Measurements from ENCODE around the gene SLC24A4. TPM values are rescaled to one million over a fixed set of nuclear protein-coding genes. Genes with fewer than 3 reads are reported as not detected.

The SLC24A4 gene
- total and polyA plus RNA-seq, 2 donors (not counting 3 experiments of a cell fraction or from before 2014, with no cell fraction given): 0.07 to 0.08 TPM

DNA sequence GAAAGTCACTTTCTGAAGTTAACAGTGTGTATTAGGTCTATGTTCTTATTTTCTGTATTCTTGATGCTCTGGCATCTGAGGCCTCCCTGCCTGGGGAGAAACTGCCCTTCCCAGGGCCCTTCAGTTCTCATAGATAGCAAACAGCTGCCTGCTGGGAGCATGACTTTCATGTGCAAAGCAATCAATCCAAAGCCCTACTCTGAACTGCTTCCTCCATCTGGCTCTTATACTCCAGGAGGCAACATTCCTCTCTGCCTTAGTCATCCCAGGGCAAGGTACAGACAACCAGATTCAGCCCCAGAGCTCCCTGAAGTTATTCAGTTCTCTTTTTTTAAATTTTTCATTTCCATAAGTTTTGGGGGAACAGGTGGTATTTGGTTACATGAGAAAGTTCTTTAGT, 149.0 kb downstream of the SLC24A4 start:
- peaks cover 0 to 3% of the 10 kb centered on the region in 2 experiments for H3K27me3 ChIP-seq (ENCODE audit: control insufficient read depth in 2 of 2, insufficient read depth in 2 of 2, low read length in 2 of 2)
- H3K9me3 ChIP-seq (replicated peaks; ENCODE audit: control insufficient read depth, insufficient read depth, low read length): no peaks in the 10 kb centered on the region
- BruUV-seq (replicated peaks): no TSS peak
- H3K4me3 ChIP-seq (replicated peaks in 1 of 3; ENCODE audit: insufficient read depth in 1 of 3, low read depth in 1 of 3, low read length in 3 of 3): no peak overlapping the region
- no peaks in the 10 kb centered on the region for H3K36me3 ChIP-seq (ENCODE audit: control insufficient read depth in 2 of 2, extremely low read depth in 1 of 2, insufficient read depth in 2 of 2, low read length in 2 of 2)
- H3K27ac ChIP-seq (ENCODE audit: insufficient read depth, low read depth, low read length): no peak overlapping the region
- CTCF ChIA-PET: interaction anchor here (1.1 to 1.8 kb wide), 3 partner anchors 9 to 15 kb away, joined by 5 to 10 read pairs (median 5); no protein-coding TSS in a partner anchor
- no peak overlapping the region for H2AFZ ChIP-seq (ENCODE audit: low read depth, low read length)
- POLR2A ChIA-PET: no interaction called here
- no peak overlapping the region for H3K9ac ChIP-seq (replicated peaks; ENCODE audit: extremely low read depth, insufficient read depth, low read length)
- H3K79me2 ChIP-seq (ENCODE audit: control insufficient read depth, insufficient read depth, low read length): no peaks in the 10 kb centered on the region
- TF ChIP-seq POLR2AphosphoS5 (IDR thresholded peaks at IDR 0.05; ENCODE audit: insufficient read depth, low read depth, low read length) (no peak), FOS (IDR thresholded peaks at IDR 0.05; ENCODE audit: borderline replicate concordance, insufficient read depth, low read length) (peak; percentile 34), MYC (IDR thresholded peaks at IDR 0.05; ENCODE audit: low read depth, low read length) (no peak), JUN (IDR thresholded peaks at IDR 0.05; ENCODE audit: borderline replicate concordance, insufficient read depth, insufficient read length, low read depth) (peak; percentile 29), EZH2 (IDR thresholded peaks at IDR 0.05; ENCODE audit: borderline replicate concordance, low read depth, low read length, severe bottlenecking) (no peak)
- TF ChIP-seq, protein P1, sequence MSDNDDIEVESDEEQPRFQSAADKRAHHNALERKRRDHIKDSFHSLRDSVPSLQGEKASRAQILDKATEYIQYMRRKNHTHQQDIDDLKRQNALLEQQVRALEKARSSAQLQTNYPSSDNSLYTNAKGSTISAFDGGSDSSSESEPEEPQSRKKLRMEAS (IDR thresholded peaks at IDR 0.05; ENCODE audit: insufficient read depth, insufficient read length): no peak
- intact Hi-C loops (cut with micrococcal nuclease) (no loop called here), dilution Hi-C loops (cut with MboI; ENCODE audit: extremely low pct_ligation_motif_present, low sequenced_read_pairs) (no loop called here)
- H3K9me1 ChIP-seq (replicated peaks; ENCODE audit: control insufficient read depth, extremely low read depth, insufficient read depth, low read length): no peaks in the 10 kb centered on the region
- H3K4me1 ChIP-seq (ENCODE audit: control insufficient read depth, extremely low read depth, insufficient read depth, low read length): no peaks in the 10 kb centered on the region
- H4K20me1 ChIP-seq (replicated peaks; ENCODE audit: control insufficient read depth, extremely low read depth, insufficient read depth, low read length): no peaks in the 10 kb centered on the region
- H3K4me2 ChIP-seq (ENCODE audit: insufficient read depth, low read length): no peak overlapping the region
- peak; percentile 62 for FAIRE-seq
- DNase-seq (ENCODE audit: low read depth, low spot score): peak; percentile 52

DNA sequence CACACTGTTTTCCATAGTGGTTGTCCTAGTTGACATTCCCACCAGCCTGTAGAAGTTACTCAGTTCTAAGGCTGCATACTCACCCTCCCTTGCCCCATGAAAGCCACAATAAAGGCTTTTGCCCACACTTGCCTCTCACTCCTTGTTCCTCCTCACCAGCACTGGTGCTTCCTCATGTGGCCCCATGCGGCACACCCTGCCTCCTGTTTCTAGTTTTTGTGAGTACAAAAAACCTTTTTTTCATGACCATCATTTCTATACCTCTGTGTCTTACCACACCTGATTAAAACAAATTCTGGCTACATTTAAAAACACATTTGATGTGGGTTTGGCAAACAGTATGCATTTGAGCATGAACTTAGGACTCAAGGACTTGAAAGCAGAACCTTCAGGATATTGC, 149.9 kb downstream of the SLC24A4 start:
- POLR2A ChIA-PET: no interaction called here
- no TSS peak for BruUV-seq (replicated peaks)
- no peak overlapping the region for H3K27ac ChIP-seq (ENCODE audit: insufficient read depth, low read depth, low read length)
- no peak overlapping the region for H2AFZ ChIP-seq (ENCODE audit: low read depth, low read length)
- intact Hi-C loops (cut with micrococcal nuclease): no loop called here
- H3K4me2 ChIP-seq (ENCODE audit: insufficient read depth, low read length): no peak overlapping the region
- dilution Hi-C loops (cut with MboI; ENCODE audit: extremely low pct_ligation_motif_present, low sequenced_read_pairs): no loop called here
- H4K20me1 ChIP-seq (replicated peaks; ENCODE audit: control insufficient read depth, extremely low read depth, insufficient read depth, low read length): no peaks in the 10 kb centered on the region
- no peaks in the 10 kb centered on the region for H3K36me3 ChIP-seq (ENCODE audit: control insufficient read depth in 2 of 2, extremely low read depth in 1 of 2, insufficient read depth in 2 of 2, low read length in 2 of 2)
- TF ChIP-seq, protein P1 (IDR thresholded peaks at IDR 0.05; ENCODE audit: insufficient read depth, insufficient read length): no peak
- no peak for TF ChIP-seq MYC (IDR thresholded peaks at IDR 0.05; ENCODE audit: low read depth, low read length)
- no peak for TF ChIP-seq POLR2AphosphoS5 (IDR thresholded peaks at IDR 0.05; ENCODE audit: insufficient read depth, low read depth, low read length)
- no peak for TF ChIP-seq JUN (IDR thresholded peaks at IDR 0.05; ENCODE audit: borderline replicate concordance, insufficient read depth, insufficient read length, low read depth)
- TF ChIP-seq, protein P2, sequence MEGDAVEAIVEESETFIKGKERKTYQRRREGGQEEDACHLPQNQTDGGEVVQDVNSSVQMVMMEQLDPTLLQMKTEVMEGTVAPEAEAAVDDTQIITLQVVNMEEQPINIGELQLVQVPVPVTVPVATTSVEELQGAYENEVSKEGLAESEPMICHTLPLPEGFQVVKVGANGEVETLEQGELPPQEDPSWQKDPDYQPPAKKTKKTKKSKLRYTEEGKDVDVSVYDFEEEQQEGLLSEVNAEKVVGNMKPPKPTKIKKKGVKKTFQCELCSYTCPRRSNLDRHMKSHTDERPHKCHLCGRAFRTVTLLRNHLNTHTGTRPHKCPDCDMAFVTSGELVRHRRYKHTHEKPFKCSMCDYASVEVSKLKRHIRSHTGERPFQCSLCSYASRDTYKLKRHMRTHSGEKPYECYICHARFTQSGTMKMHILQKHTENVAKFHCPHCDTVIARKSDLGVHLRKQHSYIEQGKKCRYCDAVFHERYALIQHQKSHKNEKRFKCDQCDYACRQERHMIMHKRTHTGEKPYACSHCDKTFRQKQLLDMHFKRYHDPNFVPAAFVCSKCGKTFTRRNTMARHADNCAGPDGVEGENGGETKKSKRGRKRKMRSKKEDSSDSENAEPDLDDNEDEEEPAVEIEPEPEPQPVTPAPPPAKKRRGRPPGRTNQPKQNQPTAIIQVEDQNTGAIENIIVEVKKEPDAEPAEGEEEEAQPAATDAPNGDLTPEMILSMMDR (IDR thresholded peaks at IDR 0.05; ENCODE audit: extremely low read depth in 1 of 2, insufficient read depth in 1 of 2, low read depth in 1 of 2, low read length in 2 of 2): no peak
- TF ChIP-seq FOS (IDR thresholded peaks at IDR 0.05; ENCODE audit: borderline replicate concordance, insufficient read depth, low read length): no peak
- no peak for TF ChIP-seq POLR2A (IDR thresholded peaks at IDR 0.05; ENCODE audit: low read depth, low read length)
- TF ChIP-seq EZH2 (IDR thresholded peaks at IDR 0.05; ENCODE audit: borderline replicate concordance, low read depth, low read length, severe bottlenecking): no peak
- TF ChIP-seq GATA2 (IDR thresholded peaks at IDR 0.05; ENCODE audit: insufficient read depth, insufficient read length, low read depth, low read length): no peak
- no peaks in the 10 kb centered on the region for H3K9me3 ChIP-seq (replicated peaks; ENCODE audit: control insufficient read depth, insufficient read depth, low read length)
- H3K9me1 ChIP-seq (replicated peaks; ENCODE audit: control insufficient read depth, extremely low read depth, insufficient read depth, low read length): no peaks in the 10 kb centered on the region
- peaks cover 0 to 2% of the 10 kb centered on the region in 2 experiments for H3K27me3 ChIP-seq (ENCODE audit: control insufficient read depth in 2 of 2, insufficient read depth in 2 of 2, low read length in 2 of 2)
- H3K4me3 ChIP-seq (replicated peaks in 1 of 3; ENCODE audit: insufficient read depth in 1 of 3, low read depth in 1 of 3, low read length in 3 of 3): no peak overlapping the region
- DNase-seq (ENCODE audit: low read depth, low spot score) (no peak), FAIRE-seq (no peak)
- CTCF ChIA-PET: interaction anchor here (0.5 to 1.8 kb wide), 3 partner anchors 8 to 62 kb away, joined by 3 to 5 read pairs (median 3); no protein-coding TSS in a partner anchor
- H3K79me2 ChIP-seq (ENCODE audit: control insufficient read depth, insufficient read depth, low read length): no peaks in the 10 kb centered on the region
- no peaks in the 10 kb centered on the region for H3K4me1 ChIP-seq (ENCODE audit: control insufficient read depth, extremely low read depth, insufficient read depth, low read length)
- H3K9ac ChIP-seq (replicated peaks; ENCODE audit: extremely low read depth, insufficient read depth, low read length): no peak overlapping the region

All from endothelial cell of umbilical vein (primary cell).